Tibial nerve (tissue), 4 donors: ENCODE results near the gene EXOC4. TPM values are rescaled to one million over a fixed set of nuclear protein-coding genes. Genes with fewer than 3 reads are reported as not detected.
"Not testable (repeated sequence)": the region's sequence is repeated elsewhere in the genome, so short reads cannot be mapped to it uniquely, and the experiment has no call there.

Experiments
- DNase-seq, 2 donors: peaks; one replicate each; pipeline ENCODE4 v3.0.0-alpha.2; 2019; ENCODE audit warnings: low spot score in 2 of 2
- H3K27ac ChIP-seq, 4 donors: fragments of 200-600 bp; sonication (generic) in 3 of 4; one replicate each; pipeline ENCODE4 v1.5.1; 2017 to 2019; ENCODE audit warnings: mild to moderate bottlenecking in 1 of 4
- H3K27me3 ChIP-seq, 2 donors: fragments of 200-600 bp; sonication (generic) in 1 of 2; one replicate each; pipeline versions ENCODE4 v1.5.1 to v1.6.0; 2017 to 2019
- H3K36me3 ChIP-seq, 3 donors: fragments of 200-600 bp; sonication (generic); one replicate each; pipeline ENCODE4 v1.5.1; 2018 to 2019
- H3K4me1 ChIP-seq, 4 donors: fragments of 200-600 bp; sonication (generic) in 3 of 4; one replicate each; pipeline ENCODE4 v1.5.1; 2017 to 2019
- H3K4me3 ChIP-seq, 4 donors: fragments of 200-600 bp; sonication (generic) in 3 of 4; one replicate each; pipeline ENCODE4 v1.5.1; 2017 to 2019; ENCODE audit warnings: mild to moderate bottlenecking in 1 of 4, moderate library complexity in 1 of 4
- H3K9me3 ChIP-seq, 4 donors: fragments of 200-600 bp; sonication (generic) in 3 of 4; one replicate each; pipeline ENCODE4 v1.5.1; 2017 to 2019
- CTCF ChIP-seq, 5 experiments: fragments of 200-600 bp in 3 of 5; fragments of 450-650 bp in 2 of 5; sonication (generic) in 3 of 5; IDR thresholded peaks; one replicate each; pipeline ENCODE4 v1.5.1; 2016 to 2019; ENCODE audit warnings: antibody characterized with exemption in 5 of 5, mild to moderate bottlenecking in 3 of 5, moderate library complexity in 2 of 5
- EP300 ChIP-seq, 2 donors: sonication (generic); formaldehyde crosslinking; IDR thresholded peaks; one replicate each; pipeline ENCODE4 v1.6.1; 2017; ENCODE audit warnings: antibody characterized with exemption in 2 of 2, mild to moderate bottlenecking in 1 of 2
- POLR2A ChIP-seq, 2 donors: fragments of 450-650 bp; IDR thresholded peaks; one replicate each; pipeline ENCODE4 v1.6.1; 2017; ENCODE audit warnings: antibody characterized with exemption in 2 of 2, mild to moderate bottlenecking in 2 of 2, moderate library complexity in 2 of 2
- WGBS, 2 donors: methylation state at CpG; one replicate each; pipeline ENCODE4 v1.1.5; 2018; 5-methylcytosine and 5-hydroxymethylcytosine counted together
- total RNA-seq, 4 donors: library from RNA; depleted of rRNA; stranded (reverse); fragments of >200 nt; gene quantifications; one replicate each; pipeline ENCODE4 v1.1.0, GENCODE V29; 2016

Gene EXOC4
- total RNA-seq, 4 donors from 2014 or later: 70.0 to 104 (median 85.8) TPM

DNA sequence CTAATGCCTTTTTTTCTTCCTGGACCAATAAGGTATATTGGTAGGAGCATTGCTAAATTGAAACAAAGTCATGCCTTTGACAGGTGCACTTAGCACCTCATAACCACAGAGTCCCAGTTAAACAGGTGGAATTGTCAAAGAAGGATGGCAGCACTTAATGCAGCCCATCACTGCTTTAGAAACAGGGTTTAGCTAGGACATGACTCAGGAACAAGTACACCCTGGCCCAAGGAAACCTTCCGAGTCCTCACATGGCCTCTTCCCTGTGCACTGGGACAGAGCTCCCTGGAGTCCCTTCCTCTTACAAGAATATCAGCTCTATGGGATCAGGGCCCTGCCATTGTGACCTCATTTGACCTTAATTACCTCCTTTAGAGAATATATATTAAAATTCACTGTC lies 382.7 kb downstream of the EXOC4 start:
- Histone ChIP-seq H3K27me3 (no peaks in the 10 kb centered on the region), H3K36me3 (peaks cover 0 to 19% (median 0%) of the 10 kb centered on the region in 3 donors), H3K27ac (no peak overlapping the region), H3K4me3 (no peak overlapping the region), H3K4me1 (no peaks in the 10 kb centered on the region), H3K9me3 (peaks cover 0 to 10% (median 2%) of the 10 kb centered on the region in 4 donors)
- TF ChIP-seq CTCF (IDR thresholded peaks at IDR 0.05) (no peak), POLR2A (IDR thresholded peaks at IDR 0.05) (no peak), EP300 (IDR thresholded peaks at IDR 0.05) (no peak)
- no peak for DNase-seq
- WGBS, 2 donors: 91 to 100% methylated on average over 1 of the region's 1 CpG

DNA sequence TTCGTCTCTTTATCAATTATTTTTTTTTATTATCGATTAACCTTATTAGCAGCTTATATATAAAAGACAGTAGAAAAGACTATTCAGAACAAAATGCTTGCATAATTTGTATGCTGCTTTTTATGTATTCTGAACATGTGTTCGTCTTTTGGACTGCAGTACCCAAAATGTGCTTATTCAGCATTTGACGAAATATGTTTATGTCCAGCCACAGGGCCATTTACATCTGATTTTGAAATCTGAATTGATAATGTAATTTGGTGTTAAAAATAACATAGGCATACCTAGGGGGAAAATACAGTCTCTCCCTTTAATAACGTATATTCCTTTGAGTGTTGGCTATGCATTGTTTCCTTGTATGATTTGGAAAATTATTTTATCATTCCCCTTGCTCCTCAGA lies 386.0 kb downstream of the EXOC4 start:
- H3K27me3 ChIP-seq: no peaks in the 10 kb centered on the region
- H3K4me1 ChIP-seq: no peaks in the 10 kb centered on the region
- WGBS, 2 donors: 79 to 85% methylated on average over 5 of the region's 5 CpGs
- H3K36me3 ChIP-seq: no peaks in the 10 kb centered on the region
- DNase-seq: no peak
- no peak overlapping the region for H3K27ac ChIP-seq
- H3K4me3 ChIP-seq: no peak overlapping the region
- TF ChIP-seq POLR2A (IDR thresholded peaks at IDR 0.05) (no peak), CTCF (IDR thresholded peaks at IDR 0.05) (no peak), EP300 (IDR thresholded peaks at IDR 0.05) (no peak)
- peaks cover 0 to 2% (median 0%) of the 10 kb centered on the region in 4 donors for H3K9me3 ChIP-seq

DNA sequence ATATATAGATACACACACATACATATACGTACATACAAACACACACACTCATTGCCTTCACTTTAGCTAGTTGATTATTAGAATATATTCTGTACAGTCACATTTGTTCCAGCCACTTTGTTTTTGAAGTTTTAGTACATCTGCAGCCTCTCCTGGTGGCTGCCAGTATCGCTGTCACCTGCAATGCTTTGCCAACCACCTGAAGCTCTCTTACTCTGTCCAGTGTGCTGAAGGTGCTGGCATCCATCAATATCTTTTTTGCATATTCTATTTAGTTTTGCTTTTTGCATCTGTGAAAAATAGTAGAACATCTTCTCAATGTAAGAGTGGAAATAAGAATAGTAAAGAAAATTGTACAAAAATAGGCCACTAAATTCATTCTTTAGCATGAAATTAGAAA lies 388.6 kb downstream of the EXOC4 start:
- WGBS, 2 donors: 97 to 99% methylated on average over 2 of the region's 2 CpGs
- Histone ChIP-seq H3K27ac (no peak overlapping the region), H3K27me3 (no peaks in the 10 kb centered on the region), H3K36me3 (no peaks in the 10 kb centered on the region), H3K4me3 (no peak overlapping the region), H3K4me1 (peaks cover 0 to 9% (median 2%) of the 10 kb centered on the region in 4 donors), H3K9me3 (peaks cover 0 to 11% (median 0%) of the 10 kb centered on the region in 4 donors)
- TF ChIP-seq CTCF (IDR thresholded peaks at IDR 0.05) (no peak), EP300 (IDR thresholded peaks at IDR 0.05) (no peak), POLR2A (IDR thresholded peaks at IDR 0.05) (no peak)
- no peak for DNase-seq

- TF ChIP-seq POLR2A (IDR thresholded peaks at IDR 0.05): no peak
- no peak for TF ChIP-seq EP300 (IDR thresholded peaks at IDR 0.05)
- no peak for TF ChIP-seq CTCF (IDR thresholded peaks at IDR 0.05)
- no peaks in the 10 kb centered on the region for H3K36me3 ChIP-seq
- no peak for DNase-seq
- peaks cover 0 to 11% (median 4%) of the 10 kb centered on the region in 4 donors for H3K4me1 ChIP-seq
- H3K27me3 ChIP-seq: no peaks in the 10 kb centered on the region
- no peak overlapping the region for H3K27ac ChIP-seq
- H3K9me3 ChIP-seq: peaks cover 0 to 11% (median 0%) of the 10 kb centered on the region in 4 donors
- WGBS, 2 donors: 82 to 92% methylated on average over 2 of the region's 2 CpGs
- no peak overlapping the region for H3K4me3 ChIP-seq
These were observed 390.0 kb downstream of the EXOC4 start for GRCh38 chr7:133642907-133643306.

- DNase-seq: not testable (repeated sequence)
- H3K9me3 ChIP-seq: peaks cover 0 to 11% (median 0%) of the 10 kb centered on the region in 4 donors
- WGBS, 2 donors: 93 to 97% methylated on average over 5 of the region's 5 CpGs
These were observed 390.8 kb downstream of the EXOC4 start for GRCh38 chr7:133643652-133644051.

More at GRCh38 chr7:133643652-133644051, 390.8 kb downstream of the EXOC4 start:
- not testable (repeated sequence) for H3K27ac ChIP-seq, H3K4me3 ChIP-seq, H3K27me3 ChIP-seq, H3K36me3 ChIP-seq
- peaks cover 0 to 11% (median 4%) of the 10 kb centered on the region in 4 donors for H3K4me1 ChIP-seq
